ENCODE data around the gene PPP1R7.
"Not testable (repeated sequence)": the region's sequence is repeated elsewhere in the genome, so short reads cannot be mapped to it uniquely, and the experiment has no call there.

PPP1R7 gene

GRCh38 chr2:241173557-241173956 is 23.3 kb downstream of the PPP1R7 start:
- DNase-seq, result no peak

GRCh38 chr2:241177526-241178334 is 27.5 kb downstream of the PPP1R7 start:
- no peak for DNase-seq

DNA sequence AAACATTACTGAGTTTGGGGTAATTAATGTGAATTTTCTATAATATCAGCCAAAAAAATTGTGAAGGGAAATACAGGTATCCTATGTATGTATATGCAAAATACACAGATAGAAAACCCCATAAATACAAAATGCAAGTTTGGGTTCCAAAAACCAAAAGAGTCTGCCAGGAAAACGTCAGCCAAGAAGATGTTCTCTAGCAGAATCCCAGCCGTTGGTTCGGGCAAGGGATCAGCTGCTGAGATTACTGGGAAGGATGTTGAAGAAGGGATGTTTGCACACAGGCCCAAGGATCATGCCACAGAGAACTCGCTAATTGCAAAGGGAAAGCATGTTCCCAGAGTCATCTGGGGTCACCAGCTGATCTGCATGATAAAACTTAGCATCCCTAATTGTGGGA is 28.7 kb downstream of the PPP1R7 start:
- DNase-seq, result no peak

DNA sequence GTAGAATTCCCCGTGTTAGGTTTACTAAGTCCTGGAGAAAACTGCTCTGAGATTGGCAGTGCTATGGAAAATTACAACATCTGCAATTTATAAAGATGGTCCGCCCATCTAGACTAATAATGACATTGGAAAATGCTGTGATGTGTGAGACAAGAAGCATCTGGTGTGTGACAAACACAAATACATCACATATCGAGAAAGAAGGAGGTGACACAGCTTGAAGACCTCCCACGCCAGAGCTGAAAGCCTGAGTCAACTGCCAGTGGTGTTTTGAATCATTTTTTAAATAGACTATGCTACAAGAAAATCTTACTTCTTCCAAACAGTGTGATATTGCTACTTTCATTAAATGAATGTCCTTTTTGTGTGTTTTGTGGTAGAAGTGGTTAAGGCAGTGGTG is 29.6 kb downstream of the PPP1R7 start:
- DNase-seq, result peak; percentile 4

GRCh38 chr2:241180495-241180894 is 30.2 kb downstream of the PPP1R7 start:
- no peak for DNase-seq

- DNase-seq, result no peak
These were observed 31.9 kb downstream of the PPP1R7 start for GRCh38 chr2:241182126-241182525.

DNA sequence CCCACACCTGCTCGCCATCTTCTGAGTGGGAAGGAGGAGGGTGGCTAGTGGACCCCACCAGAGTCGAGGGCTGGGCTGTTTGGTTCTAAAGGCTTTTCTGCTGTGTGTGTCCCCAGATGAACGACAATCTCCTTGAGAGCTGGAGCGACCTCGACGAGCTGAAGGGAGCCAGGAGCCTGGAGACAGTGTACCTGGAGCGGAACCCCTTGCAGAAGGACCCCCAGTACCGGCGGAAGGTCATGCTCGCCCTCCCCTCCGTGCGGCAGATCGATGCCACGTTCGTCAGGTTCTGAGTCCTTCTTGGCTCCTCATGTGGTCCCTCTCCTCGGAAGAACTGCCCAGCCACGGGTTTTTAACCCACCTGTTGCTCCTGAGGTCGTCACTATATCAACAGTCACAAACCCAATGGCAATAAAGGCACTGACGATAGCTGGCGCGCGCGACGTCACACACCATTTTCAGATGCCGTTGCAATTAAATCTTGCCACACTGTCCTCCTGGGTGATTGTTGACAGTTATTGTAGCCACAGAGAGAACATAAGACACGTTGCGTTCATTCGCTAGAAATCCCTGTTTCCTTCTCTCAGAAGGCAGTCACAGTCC is 32.4 kb downstream of the PPP1R7 start:
- no peak for DNase-seq

- DNase-seq, result no peak
These were observed 33.0 kb downstream of the PPP1R7 start for GRCh38 chr2:241183221-241183620.

DNA sequence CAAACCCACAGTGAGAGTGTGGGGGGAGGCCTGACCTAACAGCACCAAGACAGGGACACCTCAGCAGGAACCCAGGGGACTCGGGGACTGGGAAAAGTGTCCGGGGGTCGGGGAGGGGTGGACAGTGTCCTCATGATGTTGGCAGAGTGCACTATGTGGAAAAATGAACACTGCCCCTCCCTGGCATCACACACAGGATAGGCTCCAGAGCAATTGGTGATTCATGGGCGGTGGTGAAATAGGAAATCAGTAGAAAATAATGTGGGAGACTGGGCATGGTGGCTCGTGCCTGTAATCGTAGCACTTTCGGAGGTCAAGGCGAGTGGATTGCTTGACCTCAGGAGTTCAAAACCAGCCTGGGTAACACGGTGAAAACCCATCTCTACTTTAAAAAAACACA is 34.6 kb downstream of the PPP1R7 start:
- DNase-seq, result no peak

DNA sequence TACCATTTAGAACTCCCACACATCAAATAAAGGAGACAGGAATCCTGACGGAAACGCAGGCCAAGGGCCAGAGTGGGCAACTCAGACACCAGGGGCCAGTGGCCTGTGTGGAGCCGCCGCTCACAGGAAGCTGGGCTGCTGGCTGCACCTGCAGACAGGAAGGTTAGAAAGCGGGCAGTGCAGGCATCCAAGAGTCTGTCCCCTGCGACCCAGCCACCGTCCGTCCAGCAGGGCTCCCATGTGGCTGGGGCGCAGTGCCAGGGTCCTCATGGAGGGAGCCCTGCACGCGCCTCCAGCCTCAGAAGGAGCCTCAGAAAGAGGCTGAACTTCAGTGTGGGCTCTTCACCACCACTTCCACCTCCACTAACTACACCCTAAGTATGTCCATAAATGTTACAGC is 35.7 kb downstream of the PPP1R7 start:
- DNase-seq, result no peak

DNA sequence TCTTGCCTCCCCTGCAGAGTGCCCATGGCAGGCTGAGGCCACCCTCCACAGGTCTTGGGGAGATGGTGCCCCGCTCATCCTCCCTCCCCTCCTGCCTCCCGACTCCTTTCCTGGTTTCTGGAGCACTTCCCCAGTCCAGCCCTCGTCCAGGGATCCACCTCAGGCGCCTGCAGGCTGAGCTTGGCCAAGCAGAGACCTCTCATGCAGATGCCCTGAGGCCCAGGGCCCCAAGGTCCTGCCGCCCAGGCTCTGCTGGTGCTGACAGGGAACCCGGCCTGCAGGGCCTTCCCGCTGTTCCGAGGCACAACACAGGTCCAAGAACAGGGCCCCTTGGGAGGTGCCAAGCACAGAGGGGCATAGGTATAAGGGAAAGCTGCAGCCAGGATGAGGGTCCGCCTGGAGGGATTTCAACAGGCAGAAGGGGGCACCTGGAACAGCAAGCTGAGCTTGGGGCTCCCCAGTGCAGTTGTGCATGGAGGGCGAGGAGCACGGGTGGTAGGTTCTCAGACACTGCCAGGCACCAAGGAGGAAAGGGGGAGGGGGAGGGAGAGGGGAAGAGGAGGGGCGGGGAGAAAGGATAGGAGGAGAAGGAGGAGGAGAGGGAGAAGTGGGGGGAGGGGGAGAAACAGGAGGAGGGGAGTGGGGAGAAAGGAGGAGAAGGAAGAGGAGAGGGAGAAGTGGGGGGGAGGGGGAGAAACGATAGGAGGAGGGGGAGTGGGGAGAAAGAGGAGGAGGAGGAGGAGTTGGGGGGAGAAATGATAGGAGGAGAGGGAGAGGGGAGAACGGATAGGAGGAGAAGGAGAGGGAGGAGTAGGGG is 37.0 kb downstream of the PPP1R7 start:
- no peak for DNase-seq

DNA sequence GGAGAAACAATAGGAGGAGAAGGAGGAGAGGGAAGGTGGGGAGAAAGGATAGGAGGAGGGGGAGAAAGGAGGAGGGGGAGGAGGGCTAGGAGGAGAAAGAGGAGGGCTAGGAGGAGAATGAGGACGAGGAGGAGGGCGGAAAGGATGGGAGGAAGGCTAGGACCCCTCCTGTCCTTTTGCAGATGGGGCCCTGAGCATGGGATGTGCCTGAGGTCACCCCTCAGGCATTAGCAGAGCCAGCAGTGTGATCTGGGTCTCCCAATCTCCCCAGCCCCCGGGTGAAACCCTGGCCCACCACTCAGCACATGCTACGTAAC is 37.6 kb downstream of the PPP1R7 start:
- no peak for DNase-seq

- no peak for DNase-seq
These were observed 38.3 kb downstream of the PPP1R7 start, which contains the start of gene ANO7 for GRCh38 chr2:241188361-241189092. Gene ANO7 (plus strand): TSS chr2:241188677. CDS start chr2:241190064, 1,387 bp downstream.

- no peak for DNase-seq
These were observed 39.0 kb downstream of the PPP1R7 start for GRCh38 chr2:241189093-241189855.

DNA sequence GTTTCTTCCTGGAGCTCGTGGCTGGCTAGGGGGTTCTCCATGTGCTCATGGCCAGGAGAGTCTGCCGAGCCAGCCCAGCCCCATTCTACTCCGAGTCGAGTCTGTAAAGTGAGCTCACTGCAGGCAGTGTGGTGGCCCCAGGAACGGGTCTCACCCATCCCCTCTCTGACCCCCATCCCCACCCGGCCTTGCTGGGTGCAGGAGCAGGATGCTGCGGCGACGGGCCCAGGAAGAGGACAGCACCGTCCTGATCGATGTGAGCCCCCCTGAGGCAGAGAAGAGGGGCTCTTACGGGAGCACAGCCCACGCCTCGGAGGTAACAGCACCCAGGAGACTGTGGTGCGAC is 39.6 kb downstream of the PPP1R7 start:
- no peak for DNase-seq

DNA sequence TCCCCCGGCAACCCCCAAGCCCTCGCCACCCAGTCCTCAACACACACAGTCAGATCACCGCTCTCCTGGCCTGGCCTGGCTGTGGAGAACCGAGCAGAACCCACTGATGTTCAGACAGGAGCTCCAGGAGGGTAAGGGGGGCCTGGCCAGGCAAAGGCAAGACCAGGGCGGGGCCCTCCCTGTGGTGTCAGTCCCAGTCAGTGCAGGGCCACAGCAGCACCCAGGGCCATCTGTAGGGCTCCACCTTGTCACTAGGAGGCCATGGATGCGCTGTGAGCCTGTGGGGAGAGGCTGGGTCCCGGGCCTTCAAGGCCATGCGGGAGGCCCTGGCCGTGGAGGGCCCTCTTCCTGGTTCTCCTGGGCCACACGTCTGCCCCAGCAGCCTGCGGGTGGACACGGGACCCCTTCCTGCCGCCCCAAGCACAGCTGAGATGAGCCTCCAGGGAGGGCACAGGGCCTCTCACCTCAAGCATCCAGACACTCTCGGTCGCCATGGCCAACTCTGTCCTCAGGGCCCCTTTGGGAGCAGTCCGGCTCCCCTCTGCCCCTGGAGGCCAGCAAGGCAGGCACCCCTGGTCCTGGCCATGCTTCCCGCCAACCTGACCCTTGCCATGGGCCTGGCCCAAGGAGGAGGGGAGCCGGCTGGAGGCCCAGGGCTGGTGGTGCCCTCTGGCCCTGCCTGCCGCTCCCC is 40.2 kb downstream of the PPP1R7 start:
- no peak for DNase-seq

GRCh38 chr2:241191081-241191480 is 40.8 kb downstream of the PPP1R7 start:
- DNase-seq, result no peak

- DNase-seq, result no peak
These were observed 43.0 kb downstream of the PPP1R7 start for GRCh38 chr2:241193271-241193670.

DNA sequence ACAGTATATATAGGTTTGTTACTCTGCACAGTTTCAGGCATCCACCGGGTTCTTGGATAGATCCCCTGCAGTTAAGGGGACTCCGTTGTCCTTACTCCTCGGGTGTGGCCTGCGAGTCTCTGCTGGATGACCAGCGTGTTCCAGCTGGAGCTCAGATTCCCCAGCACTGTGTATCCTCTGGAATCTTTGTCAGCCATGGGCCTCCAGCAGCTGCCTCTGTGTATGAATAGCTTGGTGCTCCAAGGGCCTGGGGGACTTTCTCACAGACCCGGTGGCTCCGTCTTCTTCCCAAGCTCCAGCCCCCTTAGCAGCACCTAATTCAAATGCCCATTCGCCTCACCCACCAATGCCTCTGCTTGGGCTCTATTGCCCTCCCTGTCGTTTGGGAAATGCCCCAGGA is 44.5 kb downstream of the PPP1R7 start:
- no peak for DNase-seq

DNA sequence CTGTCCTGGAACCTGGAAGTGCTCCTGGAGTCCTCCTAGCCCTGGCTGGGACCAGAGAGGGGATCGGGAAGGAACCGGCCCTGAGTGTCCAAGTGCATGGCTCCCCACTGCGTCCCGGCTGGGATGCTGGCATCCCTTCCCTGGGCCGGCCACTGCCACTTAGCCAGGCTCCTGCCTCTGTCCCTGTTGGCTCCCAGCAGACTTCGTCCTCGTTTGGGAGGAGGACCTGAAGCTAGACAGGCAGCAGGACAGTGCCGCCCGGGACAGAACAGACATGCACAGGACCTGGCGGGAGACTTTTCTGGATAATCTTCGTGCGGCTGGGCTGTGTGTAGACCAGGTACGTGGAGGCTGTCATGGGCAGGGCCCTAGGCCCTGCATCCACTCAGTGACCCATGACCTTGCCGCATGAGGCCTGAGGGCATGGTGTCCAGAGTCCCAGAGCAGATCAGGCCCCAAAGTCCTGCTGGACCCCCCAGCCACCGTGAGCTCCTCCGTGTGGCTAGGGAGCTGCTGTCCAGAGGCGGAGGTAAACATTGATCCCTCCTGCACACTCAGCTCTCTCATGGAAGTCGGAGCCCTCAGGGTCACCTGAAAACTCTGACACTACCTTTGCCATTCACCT is 45.4 kb downstream of the PPP1R7 start:
- DNase-seq, result no peak

- not testable (repeated sequence) for DNase-seq
These were observed 47.0 kb downstream of the PPP1R7 start for GRCh38 chr2:241197246-241197645.
